Osteocyte (in vitro differentiated cells): ENCODE results near the gene TSHZ2. TPM values are rescaled to one million over a fixed set of nuclear protein-coding genes. Genes with fewer than 3 reads are reported as not detected.

Source experiments
- DNase-seq: peaks from one replicate; pipeline ENCODE4 v3.0.0; 2021; ENCODE audit warnings: mixed read lengths; ENCODE audit not compliant: unreplicated experiment; ENCODE audit errors: extremely low spot score
- H3K27ac Mint-ChIP-seq: one replicate; pipeline ENCODE4 v1.8.0; 2021; ENCODE audit warnings: mild to moderate bottlenecking, mixed read lengths; ENCODE audit not compliant: unreplicated experiment
- H3K27me3 Mint-ChIP-seq: one replicate; pipeline ENCODE4 v1.8.0; 2021; ENCODE audit warnings: mixed read lengths; ENCODE audit not compliant: unreplicated experiment
- H3K36me3 Mint-ChIP-seq: one replicate; pipeline ENCODE4 v1.8.0; 2021; ENCODE audit warnings: mixed read lengths; ENCODE audit not compliant: unreplicated experiment
- H3K4me1 Mint-ChIP-seq: one replicate; pipeline ENCODE4 v1.8.0; 2021; ENCODE audit warnings: mixed read lengths; ENCODE audit not compliant: unreplicated experiment
- H3K4me3 Mint-ChIP-seq: one replicate; pipeline ENCODE4 v1.8.0; 2021; ENCODE audit warnings: mild to moderate bottlenecking, moderate library complexity, mixed read lengths; ENCODE audit not compliant: unreplicated experiment
- H3K9me3 Mint-ChIP-seq: one replicate; pipeline ENCODE4 v1.8.0; 2021; ENCODE audit warnings: mixed read lengths; ENCODE audit not compliant: unreplicated experiment
- CTCF ChIP-seq: fragments of 200-600 bp; sonication (generic); IDR thresholded peaks from 2 replicates; pipeline ENCODE4 v1.5.0; 2021; ENCODE audit warnings: antibody characterized with exemption, mild to moderate bottlenecking, moderate library complexity
- total RNA-seq: library from RNA; stranded (reverse); gene quantifications from 2 replicates; pipeline ENCODE4 v1.2.1, GENCODE V29; 2021

Gene TSHZ2
- total RNA-seq, 1 donor from 2014 or later = not detected

- Mint-ChIP-seq H3K4me3 (no peak overlapping the region), H3K36me3 (no peaks in the 10 kb centered on the region), H3K27me3 (no peaks in the 10 kb centered on the region), H3K4me1 (no peaks in the 10 kb centered on the region), H3K27ac (no peak overlapping the region), H3K9me3 (peaks cover 46% of the 10 kb centered on the region)
- no peak for TF ChIP-seq CTCF
- DNase-seq = no peak
Measured at GRCh38 chr20:52926505-52926904, 45.7 kb upstream of the TSHZ2 start.

GRCh38 chr20:52933867-52934266, 38.3 kb upstream of the TSHZ2 start:
- H3K36me3 Mint-ChIP-seq = no peaks in the 10 kb centered on the region
- no peak for DNase-seq
- no peaks in the 10 kb centered on the region for H3K4me1 Mint-ChIP-seq
- TF ChIP-seq CTCF = no peak
- H3K9me3 Mint-ChIP-seq = peaks cover 21% of the 10 kb centered on the region
- H3K27ac Mint-ChIP-seq = no peak overlapping the region
- no peaks in the 10 kb centered on the region for H3K27me3 Mint-ChIP-seq
- H3K4me3 Mint-ChIP-seq = no peak overlapping the region

- Mint-ChIP-seq H3K27ac (no peak overlapping the region), H3K9me3 (peaks cover 10% of the 10 kb centered on the region), H3K27me3 (no peaks in the 10 kb centered on the region), H3K36me3 (no peaks in the 10 kb centered on the region), H3K4me1 (no peaks in the 10 kb centered on the region), H3K4me3 (no peak overlapping the region)
- TF ChIP-seq CTCF = no peak
- no peak for DNase-seq
Measured at GRCh38 chr20:52936351-52937340, 35.5 kb upstream of the TSHZ2 start.

GRCh38 chr20:52937591-52938100, 34.5 kb upstream of the TSHZ2 start:
- no peak for TF ChIP-seq CTCF
- Mint-ChIP-seq H3K9me3 (peaks cover 10% of the 10 kb centered on the region), H3K27me3 (no peaks in the 10 kb centered on the region), H3K4me3 (no peak overlapping the region), H3K27ac (no peak overlapping the region), H3K4me1 (no peaks in the 10 kb centered on the region), H3K36me3 (no peaks in the 10 kb centered on the region)
- no peak for DNase-seq

- no peak overlapping the region for H3K27ac Mint-ChIP-seq
- TF ChIP-seq CTCF = no peak
- no peaks in the 10 kb centered on the region for H3K36me3 Mint-ChIP-seq
- no peaks in the 10 kb centered on the region for H3K27me3 Mint-ChIP-seq
- no peak overlapping the region for H3K4me3 Mint-ChIP-seq
- no peak for DNase-seq
- H3K4me1 Mint-ChIP-seq = no peaks in the 10 kb centered on the region
- H3K9me3 Mint-ChIP-seq = peaks cover 22% of the 10 kb centered on the region
Measured at GRCh38 chr20:52939141-52939540, 33.0 kb upstream of the TSHZ2 start.
